ENCODE data around the gene CAMK2D. TPM values are rescaled to one million over a fixed set of nuclear protein-coding genes. Genes with fewer than 3 reads are reported as not detected.

CAMK2D gene
- total RNA-seq, 2 experiments from 2014 or later: 29.9 to 32.9 TPM

- H3K4me3 Mint-ChIP-seq: no peak overlapping the region
- H3K4me3 ChIP-seq (ENCODE audit: low read length): no peak overlapping the region
- ChIA-PET POLR2A (no interaction called here), CTCF (no interaction called here)
- no peak overlapping the region for H3K27ac Mint-ChIP-seq
- no peaks in the 10 kb centered on the region for H3K4me1 ChIP-seq (ENCODE audit: insufficient read depth, low read length)
- no peaks in the 10 kb centered on the region for H3K9me3 ChIP-seq (ENCODE audit: control insufficient read depth in 1 of 2, insufficient read depth in 1 of 2, low read length in 2 of 2)
- H3K36me3 ChIP-seq (ENCODE audit: insufficient read depth, low read length): peaks cover 25% of the 10 kb centered on the region
- DNase-seq: no peak
- peaks cover 55% of the 10 kb centered on the region for H3K36me3 Mint-ChIP-seq (ENCODE audit: low read depth)
- no peak overlapping the region for H3K27ac ChIP-seq (ENCODE audit: low read depth in 1 of 2, low read length in 2 of 2)
- H3K27me3 ChIP-seq (ENCODE audit: control insufficient read depth in 1 of 2, insufficient read depth in 2 of 2, low read length in 2 of 2): no peaks in the 10 kb centered on the region
- no peak for ATAC-seq (ENCODE audit: poor library complexity)
- H3K27me3 Mint-ChIP-seq: no peaks in the 10 kb centered on the region
- TF ChIP-seq, protein P1, sequence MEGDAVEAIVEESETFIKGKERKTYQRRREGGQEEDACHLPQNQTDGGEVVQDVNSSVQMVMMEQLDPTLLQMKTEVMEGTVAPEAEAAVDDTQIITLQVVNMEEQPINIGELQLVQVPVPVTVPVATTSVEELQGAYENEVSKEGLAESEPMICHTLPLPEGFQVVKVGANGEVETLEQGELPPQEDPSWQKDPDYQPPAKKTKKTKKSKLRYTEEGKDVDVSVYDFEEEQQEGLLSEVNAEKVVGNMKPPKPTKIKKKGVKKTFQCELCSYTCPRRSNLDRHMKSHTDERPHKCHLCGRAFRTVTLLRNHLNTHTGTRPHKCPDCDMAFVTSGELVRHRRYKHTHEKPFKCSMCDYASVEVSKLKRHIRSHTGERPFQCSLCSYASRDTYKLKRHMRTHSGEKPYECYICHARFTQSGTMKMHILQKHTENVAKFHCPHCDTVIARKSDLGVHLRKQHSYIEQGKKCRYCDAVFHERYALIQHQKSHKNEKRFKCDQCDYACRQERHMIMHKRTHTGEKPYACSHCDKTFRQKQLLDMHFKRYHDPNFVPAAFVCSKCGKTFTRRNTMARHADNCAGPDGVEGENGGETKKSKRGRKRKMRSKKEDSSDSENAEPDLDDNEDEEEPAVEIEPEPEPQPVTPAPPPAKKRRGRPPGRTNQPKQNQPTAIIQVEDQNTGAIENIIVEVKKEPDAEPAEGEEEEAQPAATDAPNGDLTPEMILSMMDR (IDR thresholded peaks at IDR 0.05): no peak
- no peaks in the 10 kb centered on the region for H3K4me1 Mint-ChIP-seq (ENCODE audit: low read depth)
- intact Hi-C loops (cut with DNase I, micrococcal nuclease): no loop called here
- H3K9me3 Mint-ChIP-seq: peaks cover 3% of the 10 kb centered on the region
Observed at GRCh38 chr4:113495790-113496189, 265.7 kb downstream of the CAMK2D start.

DNA sequence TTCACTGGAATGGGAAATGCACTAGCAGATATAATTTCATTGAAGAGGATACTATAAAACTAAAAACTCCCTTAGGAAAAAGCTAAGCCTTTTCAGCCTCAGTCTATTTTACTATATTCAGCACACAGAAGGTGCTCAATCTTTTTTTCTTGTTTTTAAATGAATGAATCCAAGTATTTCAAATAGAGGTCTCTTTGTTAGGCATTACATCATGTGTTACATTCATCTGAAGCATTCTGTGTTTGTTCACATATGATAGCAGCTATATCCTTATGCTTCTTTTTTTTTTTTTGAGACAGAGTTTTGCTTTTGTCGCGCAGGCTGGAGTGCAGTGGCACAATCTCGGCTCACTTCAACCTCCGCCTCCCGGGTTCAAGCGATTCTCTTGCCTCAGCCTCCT is 278.4 kb downstream of the CAMK2D start:
- Histone ChIP-seq H3K27me3 (ENCODE audit: control insufficient read depth in 1 of 2, insufficient read depth in 2 of 2, low read length in 2 of 2) (no peaks in the 10 kb centered on the region), H3K36me3 (ENCODE audit: insufficient read depth, low read length) (peaks cover 15% of the 10 kb centered on the region), H3K27ac (ENCODE audit: low read depth in 1 of 2, low read length in 2 of 2) (no peak overlapping the region), H3K4me3 (ENCODE audit: low read length) (no peak overlapping the region), H3K4me1 (ENCODE audit: insufficient read depth, low read length) (no peaks in the 10 kb centered on the region), H3K9me3 (ENCODE audit: control insufficient read depth in 1 of 2, insufficient read depth in 1 of 2, low read length in 2 of 2) (peaks cover 0 to 5% of the 10 kb centered on the region in 2 experiments)
- Mint-ChIP-seq H3K27me3 (no peaks in the 10 kb centered on the region), H3K36me3 (ENCODE audit: low read depth) (peaks cover 73% of the 10 kb centered on the region), H3K4me1 (ENCODE audit: low read depth) (no peaks in the 10 kb centered on the region), H3K27ac (no peak overlapping the region), H3K9me3 (peaks cover 5% of the 10 kb centered on the region), H3K4me3 (no peak overlapping the region)
- TF ChIP-seq, protein P1 (IDR thresholded peaks at IDR 0.05): no peak
- intact Hi-C loops (cut with DNase I, micrococcal nuclease): no loop called here
- ATAC-seq (ENCODE audit: poor library complexity) (no peak), DNase-seq (no peak)
- CTCF ChIA-PET: no interaction called here
- POLR2A ChIA-PET: no interaction called here

DNA sequence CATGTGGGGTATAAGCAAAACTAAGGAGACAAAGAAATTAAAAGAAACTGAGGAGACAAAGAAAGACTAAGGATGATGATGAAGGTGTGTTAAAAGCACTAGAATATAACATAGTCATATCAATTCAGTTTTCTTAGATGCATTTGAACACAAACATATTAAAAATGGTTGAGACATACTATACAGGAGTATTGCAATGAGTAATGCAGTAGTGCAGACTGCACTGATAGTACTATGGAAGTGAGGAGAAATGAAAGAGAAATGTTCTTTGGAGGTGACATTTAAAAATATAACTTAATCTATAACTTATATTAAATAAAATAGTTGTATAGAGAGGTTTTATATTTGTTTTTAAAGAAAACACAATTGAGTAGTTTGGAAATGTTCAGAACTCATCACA is 279.2 kb downstream of the CAMK2D start:
- Histone ChIP-seq H3K4me3 (ENCODE audit: low read length) (no peak overlapping the region), H3K36me3 (ENCODE audit: insufficient read depth, low read length) (peaks cover 15% of the 10 kb centered on the region), H3K9me3 (ENCODE audit: control insufficient read depth in 1 of 2, insufficient read depth in 1 of 2, low read length in 2 of 2) (peaks cover 0 to 7% of the 10 kb centered on the region in 2 experiments), H3K27me3 (ENCODE audit: control insufficient read depth in 1 of 2, insufficient read depth in 2 of 2, low read length in 2 of 2) (no peaks in the 10 kb centered on the region), H3K4me1 (ENCODE audit: insufficient read depth, low read length) (no peaks in the 10 kb centered on the region), H3K27ac (ENCODE audit: low read depth in 1 of 2, low read length in 2 of 2) (no peak overlapping the region)
- no peak for DNase-seq
- POLR2A ChIA-PET: no interaction called here
- Mint-ChIP-seq H3K27me3 (no peaks in the 10 kb centered on the region), H3K4me3 (no peak overlapping the region), H3K9me3 (peaks cover 5% of the 10 kb centered on the region), H3K36me3 (ENCODE audit: low read depth) (peaks cover 80% of the 10 kb centered on the region), H3K4me1 (ENCODE audit: low read depth) (no peaks in the 10 kb centered on the region), H3K27ac (no peak overlapping the region)
- TF ChIP-seq, protein P1 (IDR thresholded peaks at IDR 0.05): no peak
- CTCF ChIA-PET: no interaction called here
- intact Hi-C loops (cut with DNase I, micrococcal nuclease): no loop called here
- ATAC-seq (ENCODE audit: poor library complexity): no peak

Measured in CD4-positive, alpha-beta T cell (primary cell).